HepG2 (cell line): ENCODE results near the gene RAC3.

ENCODE experiments used
- JUND ChIP-seq: sonication (generic); formaldehyde crosslinking; IDR thresholded peaks from 2 replicates; pipeline ENCODE4 v1.8.0; 2022; ENCODE audit warnings: mild to moderate bottlenecking, missing genetic modification reagents
- MYC ChIP-seq: sonication (generic); formaldehyde crosslinking; IDR thresholded peaks from 2 replicates; pipeline ENCODE4 v1.9.0; 2021; ENCODE audit warnings: missing genetic modification reagents, borderline replicate concordance
- RFX5 ChIP-seq: IDR thresholded peaks from 2 replicates; pipeline ENCODE4 v1.6.1; 2011; ENCODE audit warnings: low read depth, low read length, improper control_type of control experiment
- ZNF138 ChIP-seq: sonication (generic); formaldehyde crosslinking; IDR thresholded peaks from 2 replicates; pipeline ENCODE4 v1.5.0; 2020; ENCODE audit warnings: mild to moderate bottlenecking, low read depth, missing genetic modification reagents
- TF ChIP-seq, protein P1 (sequence below): sonication (generic); formaldehyde crosslinking; IDR thresholded peaks from 2 replicates; pipeline ENCODE4 v1.4.0; 2020; ENCODE audit warnings: missing genetic modification reagents

DNA sequence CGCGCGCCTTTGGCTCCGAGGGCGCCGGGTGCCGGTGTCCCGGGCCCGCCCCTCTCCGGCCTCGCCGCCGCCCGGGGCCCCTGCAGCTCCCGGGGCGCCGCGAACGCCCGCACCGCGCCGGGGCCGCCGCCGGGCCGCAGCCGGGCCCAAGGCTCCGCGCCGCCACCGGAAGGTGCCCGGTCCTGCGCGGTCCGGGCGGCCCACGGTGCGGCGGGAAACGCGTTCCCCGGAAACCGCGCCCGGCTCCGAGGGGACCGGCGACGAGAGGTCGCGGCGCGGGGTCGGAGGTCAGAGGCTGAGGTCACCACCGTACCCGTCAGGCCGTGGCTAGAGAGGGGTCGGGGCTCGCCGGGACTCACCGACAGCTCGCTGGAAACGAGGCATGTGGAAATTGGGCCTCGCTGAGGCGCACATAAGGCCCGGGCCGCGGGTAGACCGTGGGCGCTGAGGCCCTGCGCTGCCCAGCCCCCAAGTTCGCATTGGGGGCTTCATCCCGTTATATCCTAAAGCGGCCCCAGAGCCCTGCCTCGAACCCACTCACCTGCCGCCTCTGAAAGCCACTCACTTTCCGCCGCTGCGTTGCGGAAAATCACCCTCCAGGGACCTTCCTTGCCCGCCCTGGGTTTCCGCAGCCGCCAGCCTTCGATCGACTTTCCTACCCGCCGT is 34.3 kb downstream of the RAC3 start, which contains the start of gene DUS1L:
- TF ChIP-seq RFX5 (0 out of 2 replicates have a peak, but pooled peaks have one; percentile 34), MYC (peak; percentile 89), ZNF138 (peak; percentile 96), JUND (CRISPR knock-in tag) (peak; percentile 85)
- TF ChIP-seq, protein P1, sequence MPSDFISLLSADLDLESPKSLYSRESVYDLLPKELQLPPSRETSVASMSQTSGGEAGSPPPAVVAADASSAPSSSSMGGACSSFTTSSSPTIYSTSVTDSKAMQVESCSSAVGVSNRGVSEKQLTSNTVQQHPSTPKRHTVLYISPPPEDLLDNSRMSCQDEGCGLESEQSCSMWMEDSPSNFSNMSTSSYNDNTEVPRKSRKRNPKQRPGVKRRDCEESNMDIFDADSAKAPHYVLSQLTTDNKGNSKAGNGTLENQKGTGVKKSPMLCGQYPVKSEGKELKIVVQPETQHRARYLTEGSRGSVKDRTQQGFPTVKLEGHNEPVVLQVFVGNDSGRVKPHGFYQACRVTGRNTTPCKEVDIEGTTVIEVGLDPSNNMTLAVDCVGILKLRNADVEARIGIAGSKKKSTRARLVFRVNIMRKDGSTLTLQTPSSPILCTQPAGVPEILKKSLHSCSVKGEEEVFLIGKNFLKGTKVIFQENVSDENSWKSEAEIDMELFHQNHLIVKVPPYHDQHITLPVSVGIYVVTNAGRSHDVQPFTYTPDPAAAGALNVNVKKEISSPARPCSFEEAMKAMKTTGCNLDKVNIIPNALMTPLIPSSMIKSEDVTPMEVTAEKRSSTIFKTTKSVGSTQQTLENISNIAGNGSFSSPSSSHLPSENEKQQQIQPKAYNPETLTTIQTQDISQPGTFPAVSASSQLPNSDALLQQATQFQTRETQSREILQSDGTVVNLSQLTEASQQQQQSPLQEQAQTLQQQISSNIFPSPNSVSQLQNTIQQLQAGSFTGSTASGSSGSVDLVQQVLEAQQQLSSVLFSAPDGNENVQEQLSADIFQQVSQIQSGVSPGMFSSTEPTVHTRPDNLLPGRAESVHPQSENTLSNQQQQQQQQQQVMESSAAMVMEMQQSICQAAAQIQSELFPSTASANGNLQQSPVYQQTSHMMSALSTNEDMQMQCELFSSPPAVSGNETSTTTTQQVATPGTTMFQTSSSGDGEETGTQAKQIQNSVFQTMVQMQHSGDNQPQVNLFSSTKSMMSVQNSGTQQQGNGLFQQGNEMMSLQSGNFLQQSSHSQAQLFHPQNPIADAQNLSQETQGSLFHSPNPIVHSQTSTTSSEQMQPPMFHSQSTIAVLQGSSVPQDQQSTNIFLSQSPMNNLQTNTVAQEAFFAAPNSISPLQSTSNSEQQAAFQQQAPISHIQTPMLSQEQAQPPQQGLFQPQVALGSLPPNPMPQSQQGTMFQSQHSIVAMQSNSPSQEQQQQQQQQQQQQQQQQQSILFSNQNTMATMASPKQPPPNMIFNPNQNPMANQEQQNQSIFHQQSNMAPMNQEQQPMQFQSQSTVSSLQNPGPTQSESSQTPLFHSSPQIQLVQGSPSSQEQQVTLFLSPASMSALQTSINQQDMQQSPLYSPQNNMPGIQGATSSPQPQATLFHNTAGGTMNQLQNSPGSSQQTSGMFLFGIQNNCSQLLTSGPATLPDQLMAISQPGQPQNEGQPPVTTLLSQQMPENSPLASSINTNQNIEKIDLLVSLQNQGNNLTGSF, result peak; percentile 85
